Naive B cell (primary cell): ENCODE data around the gene PSME3IP1. TPM values are rescaled to one million over a fixed set of nuclear protein-coding genes. Genes with fewer than 3 reads are reported as not detected.
"Not testable (repeated sequence)": the region's sequence is repeated elsewhere in the genome, so short reads cannot be mapped to it uniquely, and the experiment has no call there.

ENCODE experiments used
- ATAC-seq, 2 donors: fragments of 150-1000 bp; cut with Tn5 transposase; 2 replicates each; pipeline ENCODE4 v1.10.0; 2021; ENCODE audit warnings: low read depth in 2 of 2, mild to moderate bottlenecking in 2 of 2, moderate library complexity in 2 of 2
- DNase-seq: peaks from one replicate; pipeline ENCODE4 v3.0.0; 2022
- H3K27ac Mint-ChIP-seq, 6 donors: one replicate each; pipeline ENCODE4 v1.8.0; 2020 to 2022; ENCODE audit warnings: mild to moderate bottlenecking in 6 of 6, mixed read lengths in 6 of 6, moderate library complexity in 5 of 6, inconsistent platforms in 2 of 6
- H3K27me3 Mint-ChIP-seq, 3 donors: one replicate each; pipeline ENCODE4 v1.8.0; 2021 to 2022; ENCODE audit warnings: mixed read lengths in 3 of 3, mild to moderate bottlenecking in 1 of 3
- H3K36me3 Mint-ChIP-seq, 2 donors: one replicate each; pipeline ENCODE4 v1.8.0; 2020 to 2022; ENCODE audit warnings: mixed read lengths in 2 of 2, inconsistent platforms in 1 of 2, mild to moderate bottlenecking in 1 of 2
- H3K4me1 Mint-ChIP-seq, 3 donors: one replicate each; pipeline ENCODE4 v1.8.0; 2020 to 2022; ENCODE audit warnings: mixed read lengths in 3 of 3, inconsistent platforms in 1 of 3, mild to moderate bottlenecking in 1 of 3, moderate library complexity in 1 of 3
- H3K4me3 Mint-ChIP-seq, 8 donors: one replicate each; pipeline ENCODE4 v1.8.0; 2020 to 2022; ENCODE audit warnings: mild to moderate bottlenecking in 8 of 8, mixed read lengths in 8 of 8, moderate library complexity in 8 of 8, inconsistent platforms in 2 of 8
- H3K9me3 Mint-ChIP-seq, 7 donors: one replicate each; pipeline ENCODE4 v1.8.0; 2020 to 2022; ENCODE audit warnings: mixed read lengths in 7 of 7, mild to moderate bottlenecking in 5 of 7, inconsistent platforms in 2 of 7, moderate library complexity in 1 of 7
- polyA plus RNA-seq, 6 donors: library from polyadenylated mRNA; unstranded; fragments of 300-500 nt; fragmentation: Illumina TruSeq; gene quantifications; one replicate each; pipeline ENCODE4 v1.2.3, GENCODE V29; 2021; ENCODE audit warnings: low read depth in 6 of 6

PSME3IP1 gene
- polyA plus RNA-seq, 6 donors from 2014 or later, result 85.1 to 109 (median 93.6) TPM

- no peak overlapping the region for H3K4me3 Mint-ChIP-seq
- DNase-seq (no peak), ATAC-seq (no peak)
- no peak overlapping the region for H3K27ac Mint-ChIP-seq
- H3K27me3 Mint-ChIP-seq, result no peaks in the 10 kb centered on the region
- no peaks in the 10 kb centered on the region for H3K9me3 Mint-ChIP-seq
- H3K36me3 Mint-ChIP-seq, result no peaks in the 10 kb centered on the region
- no peaks in the 10 kb centered on the region for H3K4me1 Mint-ChIP-seq
These were observed 73.3 kb downstream of the PSME3IP1 start for GRCh38 chr16:57112403-57113041.

GRCh38 chr16:57111420-57111819 is 74.4 kb downstream of the PSME3IP1 start:
- no peaks in the 10 kb centered on the region for H3K27me3 Mint-ChIP-seq
- no peak overlapping the region for H3K27ac Mint-ChIP-seq
- no peaks in the 10 kb centered on the region for H3K9me3 Mint-ChIP-seq
- DNase-seq (no peak), ATAC-seq (no peak)
- no peaks in the 10 kb centered on the region for H3K36me3 Mint-ChIP-seq
- no peaks in the 10 kb centered on the region for H3K4me1 Mint-ChIP-seq
- no peak overlapping the region for H3K4me3 Mint-ChIP-seq

GRCh38 chr16:57110937-57111336 is 74.9 kb downstream of the PSME3IP1 start:
- no peak for DNase-seq
- no peaks in the 10 kb centered on the region for H3K9me3 Mint-ChIP-seq
- peak overlapping the region in 1 of 6 donors; percentile 9 for H3K27ac Mint-ChIP-seq
- no peaks in the 10 kb centered on the region for H3K27me3 Mint-ChIP-seq
- no peak for ATAC-seq
- no peaks in the 10 kb centered on the region for H3K36me3 Mint-ChIP-seq
- H3K4me1 Mint-ChIP-seq, result no peaks in the 10 kb centered on the region
- H3K4me3 Mint-ChIP-seq, result no peak overlapping the region

- H3K27me3 Mint-ChIP-seq, H3K4me1 Mint-ChIP-seq, H3K9me3 Mint-ChIP-seq, H3K36me3 Mint-ChIP-seq, ATAC-seq, DNase-seq, H3K27ac Mint-ChIP-seq, H3K4me3 Mint-ChIP-seq: not testable (repeated sequence)
These were observed 76.4 kb downstream of the PSME3IP1 start for GRCh38 chr16:57109259-57110105.

- H3K36me3 Mint-ChIP-seq, result no peaks in the 10 kb centered on the region
- no peak overlapping the region for H3K27ac Mint-ChIP-seq
- no peaks in the 10 kb centered on the region for H3K27me3 Mint-ChIP-seq
- ATAC-seq (no peak), DNase-seq (no peak)
- H3K4me1 Mint-ChIP-seq, result no peaks in the 10 kb centered on the region
- no peaks in the 10 kb centered on the region for H3K9me3 Mint-ChIP-seq
- H3K4me3 Mint-ChIP-seq, result no peak overlapping the region
These were observed 77.4 kb downstream of the PSME3IP1 start for GRCh38 chr16:57108432-57108831.

- no peaks in the 10 kb centered on the region for H3K9me3 Mint-ChIP-seq
- no peak overlapping the region for H3K27ac Mint-ChIP-seq
- H3K27me3 Mint-ChIP-seq, result no peaks in the 10 kb centered on the region
- ATAC-seq (no peak), DNase-seq (no peak)
- H3K4me3 Mint-ChIP-seq, result no peak overlapping the region
- H3K36me3 Mint-ChIP-seq, result no peaks in the 10 kb centered on the region
- no peaks in the 10 kb centered on the region for H3K4me1 Mint-ChIP-seq
These were observed 78.4 kb downstream of the PSME3IP1 start for GRCh38 chr16:57107321-57107922.

GRCh38 chr16:57106767-57107166 is 79.1 kb downstream of the PSME3IP1 start:
- ATAC-seq, result no peak
- H3K36me3 Mint-ChIP-seq, result no peaks in the 10 kb centered on the region
- no peak for DNase-seq
- no peak overlapping the region for H3K27ac Mint-ChIP-seq
- no peak overlapping the region for H3K4me3 Mint-ChIP-seq
- no peaks in the 10 kb centered on the region for H3K27me3 Mint-ChIP-seq
- H3K9me3 Mint-ChIP-seq, result no peaks in the 10 kb centered on the region
- no peaks in the 10 kb centered on the region for H3K4me1 Mint-ChIP-seq

- no peak for ATAC-seq
- Mint-ChIP-seq H3K27me3 (no peaks in the 10 kb centered on the region), H3K27ac (peak overlapping the region in 2 of 6 donors; percentile 55 to 78), H3K36me3 (no peaks in the 10 kb centered on the region), H3K4me3 (no peak overlapping the region), H3K4me1 (no peaks in the 10 kb centered on the region), H3K9me3 (no peaks in the 10 kb centered on the region)
- DNase-seq, result no peak
These were observed 80.7 kb downstream of the PSME3IP1 start for GRCh38 chr16:57105184-57105583.

- peak overlapping the region in 2 of 6 donors; percentile 55 to 78 for H3K27ac Mint-ChIP-seq
- H3K36me3 Mint-ChIP-seq, result no peaks in the 10 kb centered on the region
- ATAC-seq (no peak), DNase-seq (no peak)
- no peaks in the 10 kb centered on the region for H3K4me1 Mint-ChIP-seq
- no peaks in the 10 kb centered on the region for H3K27me3 Mint-ChIP-seq
- H3K9me3 Mint-ChIP-seq, result no peaks in the 10 kb centered on the region
- H3K4me3 Mint-ChIP-seq, result no peak overlapping the region
These were observed 81.1 kb downstream of the PSME3IP1 start for GRCh38 chr16:57104706-57105105.

- no peak overlapping the region for H3K4me3 Mint-ChIP-seq
- no peaks in the 10 kb centered on the region for H3K4me1 Mint-ChIP-seq
- H3K27ac Mint-ChIP-seq, result peak overlapping the region in 2 of 6 donors; percentile 5 to 33
- no peaks in the 10 kb centered on the region for H3K9me3 Mint-ChIP-seq
- no peaks in the 10 kb centered on the region for H3K36me3 Mint-ChIP-seq
- ATAC-seq (no peak), DNase-seq (no peak)
- H3K27me3 Mint-ChIP-seq, result peaks cover 0 to 4% (median 0%) of the 10 kb centered on the region in 3 donors
These were observed 82.7 kb downstream of the PSME3IP1 start for GRCh38 chr16:57102888-57103851.
